Pulmonary artery endothelial cell (primary cell): ENCODE results near the gene GTPBP8. TPM values are rescaled to one million over a fixed set of nuclear protein-coding genes. Genes with fewer than 3 reads are reported as not detected.

Experiments
- total RNA-seq: library from RNA; depleted of rRNA; stranded (reverse); fragments of >200 nt; gene quantifications from 2 replicates; pipeline ENCODE4 v1.2.3, GENCODE V29; 2014

The GTPBP8 gene
- total RNA-seq, 1 donor from 2014 or later, result 42.8 TPM

Other genes starting within 250 kb of the GTPBP8 start
- not detected in 2 replicates for gene CD200R1L, start 144.1 kb upstream of the GTPBP8 start, total RNA-seq
- not detected in 2 replicates for gene CD200R1, start 15.9 kb upstream of the GTPBP8 start, total RNA-seq
- gene BOC, start 220.6 kb downstream of the GTPBP8 start, total RNA-seq, result 0.20 and 0.35 TPM in 2 replicates